H9 (cell line): ENCODE results near the gene CROCC. TPM values are rescaled to one million over a fixed set of nuclear protein-coding genes. Genes with fewer than 3 reads are reported as not detected.
"Not testable (repeated sequence)": the region's sequence is repeated elsewhere in the genome, so short reads cannot be mapped to it uniquely, and the experiment has no call there.

Experiments
- DNase-seq: peaks from one replicate; pipeline ENCODE4 v3.0.0-alpha.2; 2017
- H2AFZ ChIP-seq: one replicate; pipeline ENCODE4 v1.6.1; 2013; ENCODE audit warnings: mild to moderate bottlenecking, low read length, control low read depth, moderate library complexity
- H2AK5ac ChIP-seq: 2 replicates; pipeline ENCODE4 v1.6.1; 2013; ENCODE audit warnings: low read length, control low read depth, mixed read lengths; ENCODE audit not compliant: insufficient read length
- H2BK120ac ChIP-seq: one replicate; pipeline ENCODE4 v1.6.1; 2013; ENCODE audit warnings: low read depth, mild to moderate bottlenecking, low read length, control low read depth, inconsistent platforms; ENCODE audit not compliant: poor library complexity, severe bottlenecking
- H2BK12ac ChIP-seq: 2 replicates; pipeline ENCODE4 v1.6.1; 2013; ENCODE audit warnings: low read length, control low read depth, mixed read lengths, low read depth; ENCODE audit not compliant: insufficient read length
- H2BK15ac ChIP-seq: 2 replicates; pipeline ENCODE4 v1.6.1; 2013; ENCODE audit warnings: low read depth, low read length, control low read depth
- H2BK20ac ChIP-seq: one replicate; pipeline ENCODE4 v1.6.1; 2013; ENCODE audit warnings: low read depth, mild to moderate bottlenecking, low read length, control low read depth, inconsistent platforms; ENCODE audit not compliant: poor library complexity, severe bottlenecking
- H2BK5ac ChIP-seq: 2 replicates; pipeline ENCODE4 v1.6.1; 2013; ENCODE audit warnings: low read length, control low read depth, mixed read lengths; ENCODE audit not compliant: insufficient read length
- H3K14ac ChIP-seq: 2 replicates; pipeline ENCODE4 v1.6.1; 2013; ENCODE audit warnings: low read length, control low read depth; ENCODE audit not compliant: insufficient read depth
- H3K18ac ChIP-seq: 2 replicates; pipeline ENCODE4 v1.6.1; 2013; ENCODE audit warnings: low read depth, mild to moderate bottlenecking, mixed read lengths, low read length, control low read depth; ENCODE audit not compliant: insufficient read length
- H3K23ac ChIP-seq: 2 replicates; pipeline ENCODE4 v1.6.1; 2013; ENCODE audit warnings: low read length, control low read depth, mixed read lengths, low read depth; ENCODE audit not compliant: insufficient read length
- H3K23me2 ChIP-seq: 2 replicates; pipeline ENCODE4 v1.6.1; 2013; ENCODE audit warnings: low read depth, mild to moderate bottlenecking, mixed read lengths, low read length, control low read depth; ENCODE audit not compliant: insufficient read length, poor library complexity, severe bottlenecking
- H3K27ac ChIP-seq: 2 replicates; pipeline ENCODE4 v1.5.1; 2013; ENCODE audit warnings: low read length, control low read depth, mixed read lengths, low read depth; ENCODE audit not compliant: insufficient read length
- H3K27me3 ChIP-seq: 2 replicates; pipeline ENCODE4 v1.6.1; 2013; ENCODE audit warnings: low read length, control low read depth, inconsistent platforms; ENCODE audit not compliant: insufficient read depth
- H3K4ac ChIP-seq: 2 replicates; pipeline ENCODE4 v1.6.1; 2013; ENCODE audit warnings: low read depth, mild to moderate bottlenecking, control low read depth, inconsistent platforms, low read length, moderate library complexity
- H3K4me1 ChIP-seq: 2 replicates; pipeline ENCODE4 v1.6.1; 2013; ENCODE audit warnings: low read length, control low read depth, inconsistent platforms; ENCODE audit not compliant: insufficient read depth
- H3K4me2 ChIP-seq: 2 replicates; pipeline ENCODE4 v1.6.1; 2013; ENCODE audit warnings: low read length, control low read depth, mixed read lengths; ENCODE audit not compliant: insufficient read length, insufficient read depth
- H3K56ac ChIP-seq: 2 replicates; pipeline ENCODE4 v1.6.1; 2013; ENCODE audit warnings: low read depth, mild to moderate bottlenecking, mixed read lengths, low read length, control low read depth; ENCODE audit not compliant: insufficient read length
- H3K79me1 ChIP-seq: 2 replicates; pipeline ENCODE4 v1.6.1; 2013; ENCODE audit warnings: low read depth, mild to moderate bottlenecking, moderate library complexity, low read length, control low read depth, inconsistent platforms; ENCODE audit not compliant: insufficient read depth, poor library complexity, severe bottlenecking
- H3K79me2 ChIP-seq: 2 replicates; pipeline ENCODE4 v1.6.1; 2013; ENCODE audit warnings: low read length, control low read depth, inconsistent platforms; ENCODE audit not compliant: insufficient read depth
- H3K9ac ChIP-seq: 2 replicates; pipeline ENCODE4 v1.6.1; 2013; ENCODE audit warnings: low read length, control low read depth, mixed read lengths; ENCODE audit not compliant: insufficient read length; ENCODE audit errors: extremely low read depth
- H3K9me3 ChIP-seq: one replicate; pipeline ENCODE4 v1.6.1; 2013; ENCODE audit warnings: low read depth, low read length, inconsistent platforms; ENCODE audit not compliant: control insufficient read depth
- H3T11ph ChIP-seq: one replicate; pipeline ENCODE4 v1.6.1; 2013; ENCODE audit warnings: mild to moderate bottlenecking, low read length, control low read depth, inconsistent platforms
- H4K20me1 ChIP-seq: one replicate; pipeline ENCODE4 v1.6.1; 2013; ENCODE audit not compliant: control insufficient read depth, insufficient read length, insufficient read depth
- H4K5ac ChIP-seq: 2 replicates; pipeline ENCODE4 v1.6.1; 2013; ENCODE audit warnings: low read depth, mild to moderate bottlenecking, mixed read lengths, low read length, control low read depth; ENCODE audit not compliant: insufficient read length
- H4K8ac ChIP-seq: replicated peaks from 2 replicates; pipeline ENCODE4 v1.6.1; 2013; ENCODE audit warnings: low read length, control low read depth, mixed read lengths, low read depth; ENCODE audit not compliant: insufficient read length
- H4K91ac ChIP-seq: 2 replicates; pipeline ENCODE4 v1.6.1; 2013; ENCODE audit warnings: low read depth, mild to moderate bottlenecking, moderate library complexity, mixed read lengths, low read length, control low read depth; ENCODE audit not compliant: insufficient read length
- H3K27ac Mint-ChIP-seq, 3 experiments: 2 replicates in 2 of 3; 3 replicates in 1 of 3; pipeline ENCODE4 v1.8.0; 2020 to 2021; ENCODE audit warnings: mixed read lengths in 3 of 3, mild to moderate bottlenecking in 1 of 3, moderate library complexity in 1 of 3
- H3K27me3 Mint-ChIP-seq: 2 replicates; pipeline ENCODE4 v1.8.0; 2021; ENCODE audit warnings: low read depth, mild to moderate bottlenecking, moderate library complexity, mixed read lengths
- H3K36me3 Mint-ChIP-seq, 3 experiments: 2 replicates in 2 of 3; 3 replicates in 1 of 3; pipeline ENCODE4 v1.8.0; 2020 to 2021; ENCODE audit warnings: low read depth in 3 of 3, mixed read lengths in 3 of 3; ENCODE audit not compliant: insufficient read depth in 1 of 3
- H3K4me1 Mint-ChIP-seq, 2 experiments: 2 replicates each; pipeline ENCODE4 v1.8.0; 2020; ENCODE audit warnings: mixed read lengths in 2 of 2
- H3K4me3 Mint-ChIP-seq, 2 experiments: 2 replicates in 1 of 2; 3 replicates in 1 of 2; pipeline ENCODE4 v1.8.0; 2020 to 2021; ENCODE audit warnings: mild to moderate bottlenecking in 2 of 2, mixed read lengths in 2 of 2, moderate library complexity in 1 of 2
- H3K9me3 Mint-ChIP-seq, 2 experiments: 2 replicates in 1 of 2; 3 replicates in 1 of 2; pipeline ENCODE4 v1.8.0; 2020; ENCODE audit warnings: mild to moderate bottlenecking in 2 of 2, mixed read lengths in 2 of 2, moderate library complexity in 1 of 2
- WGBS: extraction: QIAGEN DNeasy Blood & Tissue Kit; methylation state at CpG from one replicate; pipeline ENCODE4 v1.1.7; 2013; ENCODE audit warnings: missing lambda C conversion rate, low lambda C conversion rate, mixed read lengths; ENCODE audit not compliant: insufficient read length; ENCODE audit errors: extremely low coverage; 5-methylcytosine and 5-hydroxymethylcytosine counted together
- total RNA-seq: library from RNA; stranded (reverse); gene quantifications from 2 replicates; pipeline ENCODE4 v1.2.1, GENCODE V29; 2021

The CROCC gene
- total RNA-seq, 1 experiment from 2014 or later: 40.7 TPM

DNA sequence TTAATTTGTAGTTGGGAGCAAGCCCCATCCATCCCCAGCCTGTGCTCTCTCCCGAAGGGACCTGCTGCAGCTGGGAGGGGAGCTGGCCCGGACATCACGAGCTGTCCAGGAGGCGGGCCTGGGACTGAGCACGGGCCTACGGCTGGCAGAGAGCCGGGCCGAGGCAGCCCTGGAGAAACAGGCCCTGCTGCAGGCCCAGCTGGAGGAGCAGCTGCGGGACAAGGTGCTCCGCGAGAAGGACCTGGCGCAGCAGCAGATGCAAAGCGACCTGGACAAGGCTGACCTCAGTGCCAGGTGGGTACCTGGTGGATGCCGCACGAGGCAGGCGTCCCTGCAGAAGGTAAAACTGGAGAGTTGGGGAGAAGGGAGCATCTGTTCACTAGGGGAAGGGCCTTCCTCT, 14.8 kb downstream of the CROCC start:
- not testable (repeated sequence) for H2BK20ac ChIP-seq, H3K56ac ChIP-seq, H2AK5ac ChIP-seq, H4K8ac ChIP-seq, H3K27me3 Mint-ChIP-seq, H3K79me2 ChIP-seq, H2BK120ac ChIP-seq, H3K79me1 ChIP-seq, H3K4me3 Mint-ChIP-seq, H3K9me3 ChIP-seq, H4K20me1 ChIP-seq, H3K23me2 ChIP-seq, H3K4me2 ChIP-seq, H2BK15ac ChIP-seq, H3K18ac ChIP-seq, H3K27ac Mint-ChIP-seq, H2BK5ac ChIP-seq, DNase-seq, H3T11ph ChIP-seq, H3K27ac ChIP-seq, H3K14ac ChIP-seq, H3K27me3 ChIP-seq, H4K91ac ChIP-seq, H3K9ac ChIP-seq, H3K4me1 ChIP-seq, H3K9me3 Mint-ChIP-seq, H3K4ac ChIP-seq, H2BK12ac ChIP-seq, H4K5ac ChIP-seq, H2AFZ ChIP-seq, H3K23ac ChIP-seq
- peaks cover 22 to 44% (median 36%) of the 10 kb centered on the region in 3 experiments for H3K36me3 Mint-ChIP-seq
- WGBS: no CpG with 5 or more reads among the region's 16 CpGs
- H3K4me1 Mint-ChIP-seq: peaks cover 8 to 13% of the 10 kb centered on the region in 2 experiments
